AG04450 (cell line): Measurements from ENCODE around the gene AKTIP. TPM values are rescaled to one million over a fixed set of nuclear protein-coding genes. Genes with fewer than 3 reads are reported as not detected.

Experiments
- CTCF ChIA-PET: fragments of 300-600, 350-600 bp; formaldehyde crosslinking; extraction: SDS; loops from one replicate; lab custom pipeline; 2022; ENCODE audit warnings: antibody characterized with exemption, inconsistent platforms; lab: Charles Lee
- POLR2A ChIA-PET: fragments of 350-600 bp; formaldehyde crosslinking; extraction: SDS; loops from one replicate; lab custom pipeline; 2021; ENCODE audit warnings: antibody characterized with exemption, inconsistent platforms; lab: Yijun Ruan, JAX
- DNase-seq: peaks from one replicate; pipeline ENCODE4 v3.0.0-alpha.2; 2011; ENCODE audit warnings: low read depth, low spot score
- H3K27ac ChIP-seq: one replicate; pipeline ENCODE4 v1.5.1; 2012; ENCODE audit warnings: low read depth, low read length, control low read depth
- H3K27me3 ChIP-seq: one replicate; pipeline ENCODE4 v1.6.0; 2012; ENCODE audit warnings: low read length; ENCODE audit not compliant: control insufficient read depth, insufficient read depth
- H3K4me3 ChIP-seq: 2 replicates; pipeline ENCODE4 v1.5.1; 2011; ENCODE audit warnings: mild to moderate bottlenecking, low read depth, low read length, control low read depth
- H3K9me3 ChIP-seq: 2 replicates; pipeline ENCODE4 v1.5.1; 2012; ENCODE audit warnings: low read length; ENCODE audit not compliant: control insufficient read depth, insufficient read depth
- CTCF ChIP-seq: IDR thresholded peaks from 2 replicates; pipeline ENCODE4 v1.5.1; 2011; ENCODE audit warnings: low read depth, low read length, control low read depth, inconsistent platforms
- polyA plus RNA-seq: library from polyadenylated mRNA; depleted of rRNA; stranded (reverse); fragments of >200 nt; gene quantifications from 2 replicates; pipeline ENCODE4 v1.2.3, GENCODE V29; 2011

The AKTIP gene
- polyA plus RNA-seq, 1 experiment: 27.2 TPM

- no peak for DNase-seq
- POLR2A ChIA-PET: no interaction called here
- Histone ChIP-seq H3K9me3 (no peaks in the 10 kb centered on the region), H3K27ac (no peak overlapping the region), H3K4me3 (no peak overlapping the region), H3K27me3 (no peaks in the 10 kb centered on the region)
- no peak for TF ChIP-seq CTCF
- CTCF ChIA-PET: interaction anchor here (2.3 kb wide), 1 partner anchor 11 kb away, joined by 8 read pairs; no protein-coding TSS in a partner anchor
Observed at GRCh38 chr16:53498984-53499383, 4.0 kb downstream of the AKTIP start.

GRCh38 chr16:53495325-53495724 is 7.7 kb downstream of the AKTIP start:
- H3K4me3 ChIP-seq: no peak overlapping the region
- no peak for DNase-seq
- no peaks in the 10 kb centered on the region for H3K9me3 ChIP-seq
- ChIA-PET CTCF (no interaction called here), POLR2A (no interaction called here)
- H3K27me3 ChIP-seq: no peaks in the 10 kb centered on the region
- no peak for TF ChIP-seq CTCF
- H3K27ac ChIP-seq: no peak overlapping the region

- DNase-seq: no peak
- POLR2A ChIA-PET: no interaction called here
- TF ChIP-seq CTCF: no peak
- no peak overlapping the region for H3K4me3 ChIP-seq
- H3K27me3 ChIP-seq: no peaks in the 10 kb centered on the region
- CTCF ChIA-PET: no interaction called here
- H3K27ac ChIP-seq: no peak overlapping the region
- no peaks in the 10 kb centered on the region for H3K9me3 ChIP-seq
Observed at GRCh38 chr16:53494636-53495035, 8.4 kb downstream of the AKTIP start.

- no peaks in the 10 kb centered on the region for H3K27me3 ChIP-seq
- ChIA-PET CTCF (no interaction called here), POLR2A (no interaction called here)
- H3K27ac ChIP-seq: no peak overlapping the region
- no peak for DNase-seq
- TF ChIP-seq CTCF: no peak
- H3K9me3 ChIP-seq: no peaks in the 10 kb centered on the region
- no peak overlapping the region for H3K4me3 ChIP-seq
Observed at GRCh38 chr16:53492503-53492902, 10.5 kb downstream of the AKTIP start.

DNA sequence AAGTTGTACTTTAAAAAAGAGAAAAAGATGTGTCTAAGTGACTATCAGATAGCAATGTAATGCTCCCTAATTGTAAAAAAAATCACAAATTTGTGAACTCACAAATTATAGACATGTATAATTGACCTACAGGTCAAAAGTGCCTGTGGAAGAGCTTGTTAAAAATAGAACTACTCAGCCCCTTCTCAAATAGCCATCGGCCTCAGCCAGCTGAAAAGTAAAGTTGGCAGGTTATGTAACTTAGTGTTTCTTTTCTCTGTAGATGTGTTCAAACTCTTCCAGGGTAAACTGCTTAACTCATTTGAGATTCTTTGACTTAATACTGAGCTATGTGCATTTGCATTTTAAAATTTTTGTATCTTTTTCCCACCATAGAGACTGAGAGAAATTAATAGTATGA is 13.3 kb downstream of the AKTIP start:
- Histone ChIP-seq H3K9me3 (no peaks in the 10 kb centered on the region), H3K27ac (no peak overlapping the region), H3K27me3 (no peaks in the 10 kb centered on the region), H3K4me3 (no peak overlapping the region)
- no peak for TF ChIP-seq CTCF
- ChIA-PET POLR2A (interaction anchor here (0.6 kb wide), 1 partner anchor 44 kb away, joined by 4 read pairs; no protein-coding TSS in a partner anchor), CTCF (interaction anchor here (1.0 kb wide), 1 partner anchor 21 kb away, joined by 5 read pairs; no protein-coding TSS in a partner anchor)
- DNase-seq: no peak
